ENCODE measurements around the gene CTU2.

CTU2 gene

DNA sequence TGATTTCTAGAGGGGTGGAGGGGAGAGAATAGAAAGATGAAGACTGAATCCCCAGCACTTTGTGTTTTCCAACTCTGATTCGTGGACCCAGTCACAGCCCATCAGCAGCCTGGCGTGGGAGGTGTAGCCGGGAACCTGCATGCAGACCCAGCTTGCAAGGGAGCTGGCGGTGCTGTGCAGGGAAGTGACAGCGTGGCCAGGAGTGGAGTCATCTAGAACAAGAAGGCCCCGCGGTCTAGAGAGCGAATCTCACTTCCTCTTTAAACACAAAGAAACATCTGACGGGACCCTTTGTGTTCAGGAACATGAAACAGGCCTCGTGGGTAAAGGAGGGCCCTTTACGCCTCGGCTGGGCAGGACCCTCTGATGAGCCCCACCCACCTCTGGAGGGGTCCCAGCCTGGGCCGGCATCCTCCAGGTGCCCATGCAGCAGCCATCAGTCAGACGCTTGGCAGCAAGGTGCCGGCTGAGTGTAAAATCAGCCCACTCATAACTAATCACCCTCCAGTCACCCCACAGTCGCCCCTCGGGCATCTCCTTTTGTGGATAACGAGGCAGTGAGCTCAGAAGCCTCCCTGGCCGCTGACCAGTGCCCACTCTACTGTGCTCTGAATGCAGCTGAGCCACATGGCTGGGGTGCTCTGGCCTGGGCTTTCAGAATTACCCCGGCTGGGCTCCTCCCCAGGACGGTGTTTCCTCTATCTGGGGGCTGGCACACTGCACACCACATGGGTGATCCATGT is 24.4 kb upstream of the CTU2 start:
- DNase-seq (ENCODE audit: low spot score), result no peak

DNA sequence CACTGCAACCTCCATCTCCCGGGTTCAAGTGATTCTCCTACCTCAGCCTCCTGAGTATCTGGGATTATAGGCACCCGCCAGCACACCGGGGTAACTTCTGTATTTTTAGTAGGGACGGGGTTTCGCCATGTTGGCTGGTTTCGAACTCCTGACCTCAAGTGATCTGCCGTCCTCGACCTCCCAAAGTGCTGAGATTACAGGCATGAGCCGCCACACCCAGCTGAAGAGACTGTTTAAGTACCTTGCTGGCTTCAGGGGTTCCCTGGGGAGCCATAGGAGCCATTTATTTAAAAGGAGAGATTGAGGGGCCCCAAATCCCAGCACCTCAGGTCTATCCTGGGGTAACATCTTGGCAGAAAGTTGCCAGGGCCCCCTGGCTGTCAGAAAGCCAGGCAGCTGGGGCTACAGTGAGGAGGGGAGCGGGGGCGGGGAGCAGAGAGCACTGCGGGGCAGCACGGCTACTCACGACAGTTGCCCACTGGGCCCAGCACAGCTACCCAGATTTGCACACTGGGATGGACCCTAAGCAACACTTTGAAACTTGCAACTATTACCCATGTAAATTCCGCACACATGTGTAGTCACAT is 21.6 kb upstream of the CTU2 start:
- DNase-seq (ENCODE audit: low spot score), result no peak

DNA sequence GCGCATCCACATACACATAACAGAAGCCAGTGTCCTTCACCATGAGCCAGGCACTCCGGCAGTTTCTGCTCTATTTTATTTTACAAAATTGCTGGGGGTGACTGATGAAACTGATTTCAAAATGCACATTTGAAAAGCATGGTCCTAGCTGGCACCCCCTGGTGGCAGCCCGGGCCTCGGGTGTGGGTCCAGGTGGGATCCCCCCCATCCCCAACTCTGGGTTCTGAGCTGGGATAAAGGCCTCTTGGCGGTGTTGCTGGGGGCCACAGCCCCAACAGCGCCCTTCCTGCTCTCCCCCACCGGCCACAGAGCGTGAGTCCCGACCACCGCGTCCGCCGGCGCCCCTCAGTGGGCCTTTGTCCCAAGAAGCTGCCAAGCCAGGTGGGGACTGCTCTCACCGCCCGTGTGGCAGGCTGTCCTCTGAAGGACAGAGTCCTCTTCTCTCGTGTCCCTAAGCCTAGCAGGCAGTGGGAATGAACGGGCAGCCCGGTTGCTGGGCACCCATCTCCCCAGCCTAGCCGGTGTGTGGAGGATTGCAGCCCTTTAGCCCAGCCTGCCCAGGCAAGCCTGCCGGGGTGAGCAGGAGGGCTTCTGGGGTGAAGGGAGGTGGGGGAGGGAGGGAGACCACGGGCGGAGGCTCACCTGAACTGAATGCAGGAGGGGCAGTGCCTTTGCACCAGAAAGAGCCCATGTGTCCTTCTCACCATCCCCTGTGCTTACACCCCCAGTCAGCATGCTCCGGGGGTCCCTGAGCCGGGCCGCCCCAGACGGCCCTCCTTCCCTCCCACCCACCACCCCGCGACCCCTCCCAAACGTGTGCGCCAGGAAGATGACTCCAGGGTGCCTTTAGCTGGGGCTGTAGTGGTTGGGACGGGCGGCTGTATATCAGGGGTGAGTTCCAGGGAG is 20.9 kb upstream of the CTU2 start:
- no peak for DNase-seq (ENCODE audit: low spot score)

DNA sequence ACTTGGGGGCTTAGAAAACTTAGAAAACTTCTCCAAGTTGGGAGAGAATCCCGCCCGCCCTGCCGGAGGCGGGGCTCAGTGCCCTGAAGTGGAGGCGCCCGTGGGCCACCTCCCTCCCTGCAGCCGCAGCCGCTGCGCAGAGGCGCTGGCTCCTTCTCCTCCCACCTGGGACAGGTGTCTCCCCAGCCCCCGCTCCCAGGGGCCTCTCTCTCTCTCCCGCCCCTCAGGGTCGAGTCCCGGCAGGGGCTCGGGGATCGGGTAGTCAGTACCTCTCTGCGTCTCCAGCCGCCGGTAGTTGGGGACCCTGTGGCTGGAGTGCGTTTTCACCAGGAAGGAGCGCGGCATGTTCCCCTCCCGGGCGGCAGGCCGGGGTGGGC is 20.3 kb upstream of the CTU2 start:
- DNase-seq (ENCODE audit: low spot score), result no peak

DNA sequence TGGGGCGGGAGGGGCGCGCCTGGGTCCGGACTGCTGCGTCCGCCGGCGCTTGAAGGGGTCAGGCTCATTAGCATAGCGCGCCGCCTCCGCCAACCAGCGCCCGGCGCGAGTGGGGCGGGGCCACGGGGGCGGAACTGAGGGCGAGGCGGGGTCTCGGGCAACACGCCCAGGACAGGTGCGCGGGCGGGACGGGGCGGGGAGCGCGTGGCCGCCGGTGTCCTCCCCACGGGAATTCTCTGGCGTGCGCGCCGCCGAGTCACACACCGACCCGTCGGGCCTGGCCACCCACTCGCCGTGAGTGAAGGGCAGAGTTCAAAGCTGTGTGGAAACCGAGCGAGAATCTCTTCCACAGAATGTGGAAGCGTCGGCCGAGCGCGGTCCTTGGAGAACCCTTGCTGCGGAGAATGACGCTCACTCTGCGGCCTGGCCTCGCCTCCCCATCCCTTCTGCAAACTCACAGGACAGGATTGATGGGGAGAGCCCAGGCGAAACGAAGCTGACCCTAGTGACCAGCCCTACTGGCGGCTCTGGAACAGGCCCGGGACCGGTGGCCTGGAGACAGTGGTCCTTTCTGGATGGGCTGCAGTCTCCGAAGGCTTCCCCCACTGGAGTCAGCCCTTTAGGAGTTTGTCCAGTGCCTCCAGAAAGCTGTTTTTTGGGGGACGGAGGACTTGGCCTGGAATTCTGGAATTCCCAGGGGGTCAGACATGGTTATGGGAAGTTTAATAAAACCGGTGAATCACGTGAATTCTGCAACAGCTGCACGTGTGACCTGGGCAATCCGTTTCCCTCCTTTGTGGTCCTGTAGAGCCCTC is 19.7 kb upstream of the CTU2 start, which contains the start of gene SNAI3:
Gene SNAI3 (minus strand): TSS at position 69 of the 815 bp plus-strand sequence. CDS start 101 bp downstream, outside the sequence.
- DNase-seq (ENCODE audit: low spot score), result peak; percentile 78

DNA sequence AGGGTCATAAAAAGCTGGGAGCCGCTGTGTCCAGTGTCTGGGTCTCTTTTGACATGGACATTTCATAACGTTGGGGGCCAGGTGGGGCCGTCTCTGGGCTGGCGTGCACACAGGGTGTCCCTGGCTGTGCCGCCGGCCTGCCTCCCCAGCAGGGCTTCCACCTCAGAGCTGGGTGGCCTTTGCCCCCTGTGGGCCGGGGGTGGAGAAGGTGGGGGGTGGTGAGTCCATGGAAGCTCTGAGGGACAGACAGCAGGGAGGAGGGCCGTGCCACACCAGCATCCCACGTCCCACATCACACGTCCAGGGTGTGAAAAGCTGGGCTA is 19.1 kb upstream of the CTU2 start:
- DNase-seq (ENCODE audit: low spot score), result no peak

DNA sequence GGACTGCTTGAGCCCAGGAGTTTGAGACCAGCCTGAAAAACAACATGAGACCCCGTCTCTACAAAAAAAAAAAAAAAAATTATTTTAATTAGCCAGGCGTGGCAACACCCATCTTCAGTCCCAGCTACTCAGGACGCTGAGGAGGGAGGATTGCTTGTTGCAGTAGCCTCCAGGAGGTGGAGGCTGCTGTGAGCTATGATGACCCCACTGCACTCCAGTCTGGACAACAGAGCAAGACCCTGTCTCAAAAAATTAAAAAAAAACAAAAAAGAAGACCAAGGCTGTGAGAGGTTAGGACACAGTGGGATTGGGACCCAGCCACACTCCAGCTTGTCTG is 18.7 kb upstream of the CTU2 start:
- no peak for DNase-seq (ENCODE audit: low spot score)

DNA sequence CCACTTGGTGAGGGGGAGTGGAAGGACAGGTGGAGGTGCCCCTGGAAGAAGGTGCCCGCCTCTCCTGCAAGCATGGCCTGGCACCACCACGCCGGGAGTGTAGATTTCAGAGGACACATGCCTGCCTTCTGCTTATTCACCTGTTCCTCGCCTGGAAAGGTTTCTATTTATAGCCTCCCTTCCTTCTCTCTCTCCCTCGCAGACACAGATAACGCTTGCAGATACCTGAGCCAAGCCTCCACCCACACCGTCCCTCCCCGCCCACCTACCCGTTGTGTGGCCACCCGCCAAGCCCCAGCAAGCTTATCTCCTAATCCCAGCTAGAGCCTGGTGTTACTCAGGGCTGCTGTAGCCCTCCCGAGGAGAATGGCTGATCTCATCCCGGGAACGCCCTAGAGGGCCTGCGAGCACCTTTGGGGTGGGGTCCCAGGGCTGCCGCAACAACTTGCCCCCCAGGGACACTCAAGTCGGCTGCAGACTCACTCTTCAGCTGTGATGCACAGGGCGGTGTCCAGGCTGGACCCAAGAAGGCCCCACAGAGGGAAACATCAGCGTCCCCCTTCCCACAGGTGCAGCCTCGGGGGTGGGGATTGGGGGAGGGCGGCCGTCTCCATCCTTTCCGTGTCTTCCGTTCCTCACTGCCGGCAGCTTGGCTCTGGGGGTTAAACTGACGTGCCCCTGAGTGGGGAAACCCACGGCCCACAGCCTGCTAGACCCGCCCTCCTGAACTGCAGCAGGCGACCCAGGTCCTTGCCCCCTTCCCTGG is 18.1 kb upstream of the CTU2 start:
- no peak for DNase-seq (ENCODE audit: low spot score)

DNA sequence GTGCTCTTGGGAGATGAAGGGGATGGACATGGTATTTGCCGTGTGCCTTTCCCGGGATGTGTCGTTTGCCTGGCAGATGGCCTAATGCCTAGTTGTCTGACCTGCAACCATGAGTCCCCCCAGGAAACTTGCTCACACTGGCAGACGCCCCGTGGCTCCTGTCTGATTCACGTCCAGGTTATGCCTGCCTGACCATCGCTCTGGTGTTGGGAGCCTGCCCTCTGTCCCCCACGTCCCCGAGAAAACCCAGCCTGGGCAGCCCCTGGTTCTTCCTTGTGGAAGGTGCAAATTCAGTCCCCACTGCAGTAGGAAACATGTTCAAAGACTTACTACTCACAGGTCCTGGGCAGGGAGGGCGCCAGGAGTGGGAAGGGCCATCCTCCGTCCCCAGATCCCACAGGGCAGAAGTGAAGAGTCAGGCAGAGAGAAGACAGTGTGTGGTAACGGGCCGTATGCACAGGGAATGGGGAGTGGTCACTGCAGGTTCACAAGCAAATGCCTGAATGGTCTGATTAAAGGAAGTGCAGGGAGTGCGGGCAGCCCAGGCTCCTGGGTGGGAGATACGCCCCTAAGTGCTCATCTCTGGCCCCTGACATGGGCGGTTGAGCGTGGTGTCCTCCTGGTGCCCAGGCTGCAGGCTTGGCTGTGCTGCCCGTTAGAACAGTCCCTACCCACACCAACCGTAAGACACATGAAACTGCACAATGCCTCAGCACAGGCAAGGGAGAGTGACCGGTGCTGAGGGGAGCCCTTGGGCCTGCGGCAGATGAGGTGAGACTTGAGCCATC is 15.8 kb upstream of the CTU2 start:
- DNase-seq (ENCODE audit: low spot score), result no peak

DNA sequence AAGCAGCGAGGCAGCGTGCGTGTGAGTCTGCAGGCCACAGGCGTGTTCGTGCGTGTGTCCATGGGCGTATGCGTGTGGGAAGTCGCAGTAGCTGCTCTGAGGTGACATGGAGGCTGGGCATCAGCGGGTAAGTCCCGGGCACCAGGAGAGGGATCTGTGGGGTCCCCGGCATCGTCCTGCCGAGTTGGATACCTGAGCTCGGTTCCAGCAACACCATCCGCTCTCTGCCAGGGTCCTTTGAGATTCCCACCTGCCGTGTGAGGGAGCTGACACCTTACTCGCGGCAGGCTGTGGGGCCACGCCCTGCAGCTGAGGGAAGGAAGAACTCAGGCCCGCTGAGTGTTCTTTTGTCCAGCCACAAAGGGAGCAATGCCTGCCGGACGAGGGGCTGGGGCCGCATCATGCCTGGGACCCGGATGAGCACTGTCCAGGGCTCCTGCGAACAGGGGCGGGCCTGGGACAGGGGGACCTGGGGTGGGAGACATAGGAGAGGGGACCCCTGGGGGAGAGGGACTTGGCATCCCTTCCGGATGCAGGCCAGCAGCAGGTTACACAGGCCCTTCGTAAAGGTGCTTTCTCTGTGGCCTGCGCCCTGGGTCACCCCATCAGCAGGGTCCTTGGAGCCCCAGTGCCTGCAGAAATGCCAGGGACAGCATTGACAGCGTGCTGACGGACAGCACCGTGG is 15.0 kb upstream of the CTU2 start:
- DNase-seq (ENCODE audit: low spot score), result no peak

DNA sequence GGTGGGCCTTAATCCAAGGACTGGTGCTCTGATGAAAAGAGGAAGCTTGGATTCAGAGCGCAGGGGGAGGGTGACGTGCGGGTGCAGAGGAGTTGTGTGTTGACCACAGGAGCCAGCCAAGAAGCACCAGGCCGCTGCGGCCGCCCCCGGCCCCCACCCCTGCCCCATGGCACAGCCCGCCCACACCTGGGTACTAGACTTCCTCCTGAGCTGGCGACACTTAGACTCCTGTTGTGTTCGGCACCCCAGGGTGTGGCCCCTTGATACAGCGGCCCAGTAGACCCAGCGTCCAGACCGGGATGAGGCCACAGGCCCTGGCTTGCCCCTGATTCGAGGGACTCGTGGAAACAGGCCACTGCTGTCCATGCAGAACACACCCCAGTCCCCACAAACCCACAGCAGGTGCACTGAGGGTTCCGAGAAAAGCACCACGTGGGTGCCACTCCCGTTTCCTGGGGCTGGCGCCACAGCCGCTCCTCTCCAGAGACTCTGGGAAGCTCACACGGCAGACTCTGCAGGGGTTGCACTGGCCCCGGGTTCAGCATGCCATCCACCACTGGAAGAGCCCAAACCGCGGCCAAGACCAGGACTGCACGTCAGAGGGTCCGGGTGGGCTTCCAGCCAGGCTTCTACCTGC is 14.3 kb upstream of the CTU2 start:
- no peak for DNase-seq (ENCODE audit: low spot score)

DNA sequence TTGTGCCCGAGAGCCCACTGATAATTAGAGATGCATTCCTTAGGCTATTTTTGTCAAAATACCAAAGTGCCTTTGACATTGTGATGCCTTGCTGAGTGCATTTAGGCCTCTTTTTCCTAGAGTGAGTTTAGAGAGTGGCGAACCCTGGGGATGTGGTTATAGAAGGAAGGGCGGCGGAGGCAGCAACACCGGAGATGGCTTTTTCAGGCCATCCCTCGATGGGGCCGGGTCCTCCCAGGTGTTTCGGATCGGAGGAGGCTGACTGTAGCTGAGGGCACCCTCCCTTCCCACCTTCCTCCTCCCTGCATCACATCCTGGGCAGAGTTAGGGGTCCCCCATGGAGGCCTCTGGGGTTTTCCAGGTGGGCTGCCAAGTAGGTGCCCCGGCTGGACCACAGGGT is 13.4 kb upstream of the CTU2 start:
- DNase-seq (ENCODE audit: low spot score), result no peak

DNA sequence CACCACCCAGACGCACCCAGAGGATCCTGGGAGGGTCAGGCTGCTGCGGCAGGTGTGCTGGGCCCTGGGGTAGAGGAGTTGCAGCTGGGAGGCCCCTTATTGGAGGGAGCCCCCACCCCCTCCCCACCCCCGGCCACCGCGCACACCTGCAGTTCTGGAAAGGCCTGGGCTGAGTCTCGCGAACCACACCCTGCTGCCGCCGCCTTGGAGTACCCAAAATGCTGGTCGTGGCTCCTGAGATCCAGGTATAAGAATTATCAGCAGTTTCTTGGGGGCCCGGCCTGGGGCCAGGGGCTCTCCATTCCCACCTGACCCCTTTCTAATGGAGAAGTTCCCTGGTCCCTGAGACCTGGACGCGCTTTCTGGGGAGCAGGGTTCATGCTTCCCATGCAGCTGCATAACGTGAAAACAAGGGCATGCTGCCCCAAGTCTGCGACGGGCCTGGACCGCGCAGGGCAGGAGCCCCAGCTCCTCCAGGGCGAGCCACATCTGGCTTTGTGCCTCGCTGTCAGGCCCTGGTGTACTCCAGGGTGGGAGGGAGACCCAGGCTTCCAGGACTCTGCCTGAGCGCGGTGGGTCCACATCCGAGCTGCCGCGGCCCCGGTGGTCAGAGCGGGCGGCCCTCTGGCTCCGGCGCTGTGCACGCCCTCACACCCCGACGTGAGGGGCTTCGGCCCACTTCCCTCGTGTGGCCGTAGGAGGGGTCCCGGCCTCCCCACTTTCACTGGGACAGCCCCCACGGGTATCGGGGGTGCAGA is 12.7 kb upstream of the CTU2 start:
- no peak for DNase-seq (ENCODE audit: low spot score)

DNA sequence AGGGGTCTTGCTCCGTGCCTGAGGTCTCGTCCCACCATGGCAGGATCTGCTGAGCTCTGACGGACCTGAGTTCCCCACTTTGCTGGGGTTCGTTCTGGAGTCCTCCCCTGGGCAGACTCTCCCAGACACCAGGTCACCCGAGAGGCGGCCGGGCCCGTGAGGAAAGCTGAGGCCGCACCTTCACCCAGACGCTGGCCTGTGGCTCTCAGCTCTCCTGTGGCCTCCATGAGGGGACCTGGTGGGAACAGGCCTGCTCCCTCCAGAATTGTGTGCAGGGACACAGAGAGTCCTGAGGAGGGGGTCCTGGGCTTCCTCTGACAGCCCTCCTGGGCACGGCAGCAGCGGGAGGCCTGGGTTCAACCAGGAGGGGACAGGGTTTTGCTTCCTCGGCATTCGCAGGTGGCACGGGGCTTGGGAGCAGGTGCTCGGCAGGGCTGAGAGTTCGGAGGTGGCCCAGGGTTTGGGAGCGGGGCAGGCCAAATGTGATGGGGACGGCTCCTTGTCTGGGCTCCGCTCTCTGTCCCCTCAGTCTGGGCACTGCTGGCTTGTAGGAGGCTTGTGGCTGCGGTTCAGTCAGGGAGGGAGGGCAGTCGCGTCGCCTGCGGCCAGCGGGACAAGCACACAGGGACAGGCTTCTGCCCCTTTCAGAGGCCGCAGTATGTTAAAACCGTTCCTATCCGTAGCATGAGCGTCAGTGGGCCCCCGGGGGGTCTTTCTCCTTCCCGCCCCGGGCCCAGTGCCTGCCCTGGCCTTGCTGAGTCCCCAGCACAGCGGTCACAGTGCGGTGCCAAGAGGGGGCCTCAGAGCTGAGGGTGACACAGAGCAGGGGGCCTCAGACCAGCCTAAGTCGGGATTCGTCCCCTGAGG is 11.8 kb upstream of the CTU2 start:
- DNase-seq (ENCODE audit: low spot score), result no peak

DNA sequence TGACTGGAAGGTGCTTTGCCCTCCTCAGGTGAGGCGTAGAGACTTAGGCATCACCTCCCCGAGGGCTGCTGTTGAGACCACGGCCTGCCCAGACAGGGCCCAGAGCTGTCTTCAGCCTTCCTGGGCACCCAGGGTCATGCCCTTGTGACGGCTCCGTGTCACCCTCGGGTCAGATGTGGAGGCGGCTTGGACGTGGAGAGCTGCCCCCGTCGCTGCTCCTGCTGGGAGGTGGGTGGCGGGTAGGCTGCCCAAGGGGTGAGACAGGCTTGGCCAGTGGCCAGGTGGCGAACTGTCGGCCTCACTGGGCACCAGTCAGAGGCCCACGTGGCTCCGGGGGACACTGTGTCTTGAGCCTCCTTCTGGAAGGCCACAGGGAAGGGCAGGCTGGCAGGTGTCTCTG is 11.1 kb upstream of the CTU2 start:
- DNase-seq (ENCODE audit: low spot score), result no peak

DNA sequence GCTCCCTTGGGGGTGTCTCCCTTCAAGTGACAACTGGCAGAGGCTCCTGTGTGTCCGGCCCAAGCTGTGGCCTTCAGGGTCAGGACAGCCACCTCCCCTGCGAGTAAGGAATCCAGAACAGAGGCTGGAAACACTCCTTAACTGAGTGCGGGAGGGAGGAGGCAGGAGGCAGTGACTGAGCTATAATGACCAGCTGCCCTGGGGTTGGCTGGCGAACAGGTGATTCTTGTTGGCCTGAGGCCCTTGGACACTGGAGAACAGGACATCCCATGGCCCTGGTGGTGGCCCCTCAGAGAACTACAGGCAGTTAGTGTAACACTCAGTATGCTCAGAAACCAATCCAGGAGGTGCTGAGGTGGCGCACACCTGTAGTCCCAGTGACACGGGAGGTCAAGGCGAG is 10.6 kb upstream of the CTU2 start:
- DNase-seq (ENCODE audit: low spot score), result no peak

DNA sequence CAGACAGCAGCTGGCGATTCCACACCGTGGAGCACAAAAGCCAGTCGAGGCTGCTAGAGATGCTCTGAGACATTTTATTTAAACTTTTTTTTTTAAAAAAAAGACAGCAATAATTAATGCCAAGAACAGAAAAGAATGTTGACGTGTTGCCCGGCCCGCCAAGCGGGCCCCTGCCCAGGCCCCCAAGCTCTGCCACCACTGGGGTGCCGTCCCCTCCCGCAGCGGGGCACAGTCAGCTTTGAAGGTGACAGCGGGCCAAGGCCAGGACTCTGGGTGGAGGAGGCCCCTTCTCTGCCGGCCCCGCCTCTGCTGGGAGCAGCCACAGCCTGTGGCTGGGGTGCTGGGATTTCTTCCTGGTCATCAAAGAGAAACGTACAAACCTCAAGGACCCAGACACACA is 9.9 kb upstream of the CTU2 start:
- DNase-seq (ENCODE audit: low spot score), result no peak

Measured in SK-N-DZ (cell line).